H1 (cell line): ENCODE data around the gene TBP. TPM values are rescaled to one million over a fixed set of nuclear protein-coding genes. Genes with fewer than 3 reads are reported as not detected.

Source experiments
- CTCF ChIA-PET: fragments of 300-600 bp; sonication (Branson Sonifier 250); formaldehyde crosslinking; loops from one replicate; lab custom pipeline; 2021; ENCODE audit not compliant: partially characterized antibody; lab: Charles Lee
- POLR2A ChIA-PET: fragments of 300-600 bp; sonication (Branson Sonifier 250); formaldehyde crosslinking; loops from one replicate; lab custom pipeline; 2021; ENCODE audit warnings: inconsistent platforms; ENCODE audit not compliant: partially characterized antibody; lab: Charles Lee
- DNase-seq, 2 experiments: peaks; one replicate each; pipeline versions ENCODE4 v3.0.0 to v3.0.0-alpha.2; 2010 to 2022; ENCODE audit warnings: low spot score in 2 of 2, low read depth in 1 of 2, mixed read lengths in 1 of 2
- FAIRE-seq: peaks from 2 replicates; lab custom pipeline; 2011; peaks lifted over from hg19 to GRCh38; lab: Jason Lieb, UNC
- H2AFZ ChIP-seq: 2 replicates; pipeline ENCODE4 v1.8.1; 2012; ENCODE audit warnings: low read length, inconsistent platforms
- H2AK5ac ChIP-seq: 2 replicates; pipeline ENCODE4 v1.6.1; 2013; ENCODE audit warnings: low read depth, low read length
- H2BK120ac ChIP-seq: replicated peaks from 2 replicates; pipeline ENCODE3; 2013; ENCODE audit warnings: low read depth, low read length, inconsistent platforms
- H2BK12ac ChIP-seq: 2 replicates; pipeline ENCODE4 v1.6.1; 2013; ENCODE audit warnings: low read depth, low read length
- H2BK15ac ChIP-seq: 2 replicates; pipeline ENCODE4 v1.6.1; 2013; ENCODE audit warnings: low read length
- H2BK20ac ChIP-seq: 2 replicates; pipeline ENCODE4 v1.6.1; 2013; ENCODE audit warnings: low read length
- H2BK5ac ChIP-seq: 2 replicates; pipeline ENCODE4 v1.6.1; 2013; ENCODE audit warnings: low read depth, low read length
- H3K14ac ChIP-seq: 2 replicates; pipeline ENCODE4 v1.6.1; 2013; ENCODE audit warnings: inconsistent platforms; ENCODE audit not compliant: insufficient read length
- H3K18ac ChIP-seq: 2 replicates; pipeline ENCODE4 v1.6.1; 2013; ENCODE audit warnings: low read length; ENCODE audit errors: extremely low read depth
- H3K23ac ChIP-seq: 2 replicates; pipeline ENCODE4 v1.6.1; 2013; ENCODE audit warnings: inconsistent platforms; ENCODE audit not compliant: insufficient read length
- H3K23me2 ChIP-seq: 2 replicates; pipeline ENCODE4 v1.6.1; 2013; ENCODE audit warnings: low read depth, low read length
- H3K27ac ChIP-seq: 2 replicates; pipeline ENCODE4 v1.6.1; 2011; ENCODE audit warnings: low read depth, low read length, inconsistent platforms
- H3K27me3 ChIP-seq, 4 experiments: replicated peaks in 1 of 4; 1 replicate in 1 of 4; 2 replicates in 3 of 4; pipeline versions ENCODE4 v1.6.1 to v1.8.1; 2011 to 2013; ENCODE audit warnings: low read length in 3 of 4, mild to moderate bottlenecking in 3 of 4, inconsistent platforms in 2 of 4, mixed read lengths in 2 of 4, moderate library complexity in 1 of 4; ENCODE audit not compliant: control insufficient read depth in 3 of 4, insufficient read depth in 3 of 4; ENCODE audit errors: extremely low read depth in 1 of 4
- H3K36me3 ChIP-seq, 4 experiments: 2 replicates each; pipeline versions ENCODE4 v1.6.1 to v1.8.1; 2011 to 2013; ENCODE audit warnings: mild to moderate bottlenecking in 4 of 4, low read length in 3 of 4, moderate library complexity in 2 of 4, control low read depth in 1 of 4, inconsistent platforms in 1 of 4; ENCODE audit not compliant: insufficient read depth in 4 of 4, control insufficient read depth in 2 of 4
- H3K4ac ChIP-seq: replicated peaks from 2 replicates; pipeline ENCODE3; 2013; ENCODE audit warnings: low read length, low read depth, mixed read lengths, inconsistent platforms; ENCODE audit not compliant: insufficient read length
- H3K4me1 ChIP-seq, 4 experiments: replicated peaks in 1 of 4; 1 replicate in 1 of 4; 2 replicates in 3 of 4; pipeline versions ENCODE4 v1.6.1 to v1.8.1; 2011 to 2013; ENCODE audit warnings: low read length in 3 of 4, inconsistent platforms in 2 of 4, mixed read lengths in 1 of 4; ENCODE audit not compliant: insufficient read depth in 4 of 4, control insufficient read depth in 3 of 4
- H3K4me2 ChIP-seq, 2 experiments: 2 replicates each; pipeline versions ENCODE4 v1.6.1 to v1.8.1; 2011 to 2013; ENCODE audit warnings: low read depth in 2 of 2, low read length in 2 of 2, control low read depth in 1 of 2, inconsistent platforms in 1 of 2, mild to moderate bottlenecking in 1 of 2; ENCODE audit not compliant: insufficient read depth in 1 of 2
- H3K4me3 ChIP-seq, 4 experiments: fragments of 200-600, 300-600 bp in 1 of 4; sonication (generic), shearing (Covaris generic), sonication (Bioruptor Twin) in 1 of 4; 2 replicates each; pipeline versions ENCODE4 v1.5.1 to v1.8.1; 2011 to 2016; ENCODE audit warnings: low read length in 4 of 4, low read depth in 3 of 4, control low read depth in 2 of 4, inconsistent platforms in 2 of 4, mild to moderate bottlenecking in 2 of 4, mixed read lengths in 1 of 4, moderate library complexity in 1 of 4; ENCODE audit not compliant: insufficient read depth in 2 of 4; ENCODE audit errors: extremely low read depth in 1 of 4
- H3K56ac ChIP-seq: replicated peaks from 2 replicates; pipeline ENCODE3; 2013; ENCODE audit warnings: low read depth, mild to moderate bottlenecking, mixed read lengths, low read length, inconsistent platforms; ENCODE audit not compliant: insufficient read length
- H3K79me1 ChIP-seq: 2 replicates; pipeline ENCODE4 v1.6.1; 2013; ENCODE audit warnings: low read depth, low read length, control low read depth
- H3K79me2 ChIP-seq, 2 experiments: 2 replicates each; pipeline versions ENCODE4 v1.6.1 to v1.8.1; 2012 to 2013; ENCODE audit warnings: low read length in 2 of 2, mild to moderate bottlenecking in 2 of 2, inconsistent platforms in 1 of 2; ENCODE audit not compliant: insufficient read depth in 2 of 2, control insufficient read depth in 1 of 2
- H3K9ac ChIP-seq, 4 experiments: replicated peaks in 1 of 4; 1 replicate in 1 of 4; 2 replicates in 3 of 4; pipeline versions ENCODE4 v1.6.1 to v1.8.1; 2011 to 2013; ENCODE audit warnings: low read depth in 3 of 4, low read length in 3 of 4, control low read depth in 2 of 4, mild to moderate bottlenecking in 2 of 4, moderate library complexity in 2 of 4, inconsistent platforms in 1 of 4; ENCODE audit errors: extremely low read depth in 1 of 4
- H3K9me3 ChIP-seq, 2 experiments: 2 replicates each; pipeline versions ENCODE4 v1.6.1 to v1.8.1; 2012 to 2013; ENCODE audit warnings: mild to moderate bottlenecking in 2 of 2, moderate library complexity in 2 of 2, control low read depth in 1 of 2, inconsistent platforms in 1 of 2, low read depth in 1 of 2, low read length in 1 of 2, mixed read lengths in 1 of 2; ENCODE audit not compliant: insufficient read depth in 2 of 2
- H4K20me1 ChIP-seq, 2 experiments: replicated peaks in 1 of 2; 2 replicates each; pipeline versions ENCODE3 to v1.8.1; 2011 to 2013; ENCODE audit warnings: inconsistent platforms in 2 of 2, low read length in 2 of 2, mild to moderate bottlenecking in 1 of 2; ENCODE audit not compliant: insufficient read depth in 2 of 2, control insufficient read depth in 1 of 2
- H4K5ac ChIP-seq: 2 replicates; pipeline ENCODE4 v1.6.1; 2013; ENCODE audit warnings: low read length, low read depth, mixed read lengths, inconsistent platforms; ENCODE audit not compliant: insufficient read length
- H4K8ac ChIP-seq: 2 replicates; pipeline ENCODE4 v1.8.0; 2013; ENCODE audit warnings: mild to moderate bottlenecking, moderate library complexity, low read length, inconsistent platforms; ENCODE audit not compliant: insufficient read depth; ENCODE audit errors: extremely low read depth
- H4K91ac ChIP-seq: replicated peaks from 2 replicates; pipeline ENCODE3; 2013; ENCODE audit warnings: low read length, mixed read lengths, inconsistent platforms; ENCODE audit not compliant: insufficient read length
- GABPA ChIP-seq: IDR thresholded peaks from 2 replicates; pipeline ENCODE4 v1.6.1; 2011; ENCODE audit warnings: mild to moderate bottlenecking, low read length, moderate library complexity, borderline replicate concordance; ENCODE audit not compliant: insufficient read depth
- KDM1A ChIP-seq: fragments of 200-600, 300-600 bp; sonication (generic); IDR thresholded peaks from 2 replicates; pipeline ENCODE4 v1.7.1; 2016; ENCODE audit warnings: mild to moderate bottlenecking, low read length, borderline replicate concordance
- RNF2 ChIP-seq: fragments of 200-900, 300-1000 bp; sonication (generic); IDR thresholded peaks from 2 replicates; pipeline ENCODE4 v1.7.1; 2016; ENCODE audit warnings: borderline replicate concordance, low read depth, mild to moderate bottlenecking, antibody characterized with exemption, low read length; ENCODE audit not compliant: poor library complexity, severe bottlenecking; ENCODE audit errors: missing control alignments
- USF2 ChIP-seq: IDR thresholded peaks from 2 replicates; pipeline ENCODE4 v1.6.1; 2011; ENCODE audit warnings: low read length, improper control_type of control experiment
- WGBS, 2 experiments: shearing (Covaris generic) in 1 of 2; methylation state at CpG; one replicate each; pipeline versions ENCODE4 v1.1.6 to v1.1.7; 2013 to 2015; ENCODE audit warnings: low lambda C conversion rate in 2 of 2, mixed read lengths in 2 of 2, inconsistent platforms in 1 of 2, low coverage in 1 of 2, missing lambda C conversion rate in 1 of 2; ENCODE audit not compliant: insufficient replicate concordance in 2 of 2, insufficient coverage in 1 of 2, insufficient read length in 1 of 2; ENCODE audit errors: extremely low coverage in 1 of 2, missing lambda C conversion rate in 1 of 2; 5-methylcytosine and 5-hydroxymethylcytosine counted together
- polyA plus RNA-seq, 7 experiments: library from polyadenylated mRNA; depleted of rRNA in 3 of 7; stranded (reverse) in 5 of 7; unstranded in 2 of 7; fragments of >200 nt in 5 of 7; fragments of 200-250 nt in 2 of 7; gene quantifications; 1 replicate in 5 of 7; 2 replicates in 1 of 7; 4 replicates in 1 of 7; pipeline versions ENCODE4 v1.2.1 to v1.2.3, GENCODE V29; 2011 to 2013; ENCODE audit warnings: missing spikeins in 2 of 7, mixed read lengths in 2 of 7
- total RNA-seq: library from RNA; stranded (reverse); fragmentation: NEBNext Ultra II Directional; extraction: Animal tissue kit (Norgen Biotek cat#: 25700); gene quantifications from 2 replicates; pipeline ENCODE4 v1.2.1, GENCODE V29; 2021

TBP gene
- total and polyA plus RNA-seq, 2 of the 8 experiments (the other 6 are each of a cell fraction or from before 2014, with no cell fraction given), result 17.2 to 20.9 TPM

DNA sequence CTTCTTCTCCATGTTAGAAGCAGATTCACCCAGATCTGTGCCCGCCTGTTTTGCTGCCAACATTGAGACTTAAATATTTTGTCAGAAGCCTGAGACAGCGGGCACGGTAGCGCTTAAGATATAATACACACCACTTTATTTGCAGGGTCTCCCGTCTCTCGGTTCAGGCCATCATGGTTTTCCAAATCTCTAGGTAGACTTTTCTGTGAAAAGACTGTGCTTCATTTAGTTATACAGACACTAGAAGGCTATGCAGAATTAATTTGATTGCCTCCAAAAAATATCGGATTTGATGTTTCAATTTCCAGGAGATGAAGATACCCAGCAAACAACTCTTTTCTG lies 598 bp downstream of the TBP start:
- H3K36me3 ChIP-seq, result peaks cover under 1 to 8% (median 4%) of the 10 kb centered on the region in 4 experiments; a peak in 6 of 8 replicates
- H2BK120ac ChIP-seq, result no peak overlapping the region
- peak overlapping the region; percentile 96; the same call in 1 of the 2 replicates for H4K8ac ChIP-seq
- H3K27ac ChIP-seq, result peak overlapping the region; percentile 65
- peaks cover 35 to 76% of the 10 kb centered on the region in 2 experiments for H3K79me2 ChIP-seq
- H3K4me3 ChIP-seq, result peak overlapping the region; percentile 98 to 99 (median 99)
- peak overlapping the region; percentile 82 to 94 for H3K4me2 ChIP-seq
- H3K14ac ChIP-seq, result no peak overlapping the region
- peak overlapping the region; percentile 49 for H3K56ac ChIP-seq
- no peak overlapping the region for H4K5ac ChIP-seq
- ChIA-PET CTCF (no interaction called here), POLR2A (interaction anchor here (0.7 to 5.8 kb wide), 4 partner anchors 13 to 30 kb away, joined by 3 to 37 read pairs (median 4); partner anchors contain the start of gene PDCD2)
- no peak for FAIRE-seq
- H3K9me3 ChIP-seq, result no peaks in the 10 kb centered on the region
- peaks cover 0 to 3% (median 0%) of the 10 kb centered on the region in 4 experiments; a peak in 3 of 7 replicates for H3K4me1 ChIP-seq
- no peak overlapping the region for H3K4ac ChIP-seq
- H3K23me2 ChIP-seq, result peaks cover 5% of the 10 kb centered on the region
- H2BK20ac ChIP-seq, result no peak overlapping the region
- no peaks in the 10 kb centered on the region for H3K27me3 ChIP-seq
- H2BK5ac ChIP-seq, result 0 out of 2 replicates have a peak overlapping the region, but pooled peaks have one; percentile 92
- WGBS, 2 experiments, result 5% methylated on average over 7 of the region's 7 CpGs; no CpG with 5 or more reads in 1 of the 2 experiments
- no peak overlapping the region for H2BK12ac ChIP-seq
- TF ChIP-seq GABPA, result no peak
- no peak for TF ChIP-seq KDM1A
- TF ChIP-seq USF2, result no peak
- TF ChIP-seq RNF2, result no peak
- TF ChIP-seq, all 59 proteins: peak for 0
- Histone ChIP-seq H2AK5ac (no peak overlapping the region), H3K9ac (peak overlapping the region; percentile 76 to 88 (median 87)), H3K79me1 (peaks cover 4% of the 10 kb centered on the region), H2BK15ac (no peak overlapping the region), H3K23ac (no peak overlapping the region), H2AFZ (no peak overlapping the region), H3K18ac (no peak overlapping the region), H4K20me1 (peaks cover 0 to 5% of the 10 kb centered on the region in 2 experiments), H4K91ac (peak overlapping the region; percentile 70)
- DNase-seq, result no peak
